ENCODE data around the gene MACROD1. TPM values are rescaled to one million over a fixed set of nuclear protein-coding genes. Genes with fewer than 3 reads are reported as not detected.

MACROD1 gene
- total and polyA plus RNA-seq, 2 donors (not counting 1 experiment from before 2014, with no cell fraction given) = 2.7 to 8.6 TPM

GRCh38 chr11:64151337-64151736 is 14.6 kb downstream of the MACROD1 start:
- POLR2A ChIA-PET = no interaction called here
- Histone ChIP-seq H3K4me3 (ENCODE audit: control extremely low read depth in 1 of 5, extremely low read depth in 1 of 5, insufficient read depth in 1 of 5, low read depth in 2 of 5, low read length in 4 of 5) (no peak overlapping the region), H3K4me1 (ENCODE audit: control insufficient read depth in 2 of 2, insufficient read depth in 2 of 2, low read length in 2 of 2) (peaks cover 0 to 12% of the 10 kb centered on the region in 2 donors), H3K36me3 (replicated peaks in 1 of 2; ENCODE audit: control extremely low read depth in 1 of 2, control insufficient read depth in 1 of 2, extremely low read depth in 1 of 2, insufficient read depth in 2 of 2, low read length in 1 of 2) (no peaks in the 10 kb centered on the region), H2AFZ (ENCODE audit: insufficient read depth, low read depth, low read length, poor library complexity, severe bottlenecking) (no peak overlapping the region), H3K4me2 (replicated peaks; ENCODE audit: low read depth, low read length, poor library complexity, severe bottlenecking) (no peak overlapping the region), H3K27me3 (replicated peaks in 1 of 4; ENCODE audit: control extremely low read depth in 1 of 4, control insufficient read depth in 3 of 4, insufficient read depth in 4 of 4, low read length in 3 of 4) (no peaks in the 10 kb centered on the region), H3K9ac (ENCODE audit: low read length) (no peak overlapping the region), H3K27ac (ENCODE audit: low read length in 2 of 2) (no peak overlapping the region), H4K20me1 (ENCODE audit: control insufficient read depth, insufficient read depth, low read length, poor library complexity, severe bottlenecking) (no peaks in the 10 kb centered on the region), H3K9me3 (ENCODE audit: control extremely low read depth in 1 of 3, control insufficient read depth in 2 of 3, insufficient read depth in 1 of 3, low read length in 2 of 3) (peaks cover 0 to 4% (median 0%) of the 10 kb centered on the region in 3 donors), H3K79me2 (ENCODE audit: control insufficient read depth, insufficient read depth, low read length) (no peaks in the 10 kb centered on the region)
- no peak for TF ChIP-seq EZH2 (IDR thresholded peaks at IDR 0.05; ENCODE audit: borderline replicate concordance, insufficient read depth, low read depth, low read length, poor library complexity, severe bottlenecking)
- no peak for TF ChIP-seq CTCF (IDR thresholded peaks at IDR 0.05)
- H3K4me3 Mint-ChIP-seq = no peak overlapping the region
- CTCF ChIA-PET = interaction anchor here (0.9 to 9.6 kb wide), 8 partner anchors 8 to 383 kb away, joined by 3 to 163 read pairs (median 8); partner anchors contain the start of genes MARK2, STIP1 and ZFTA
- 80% methylated on average over 5 of the region's 8 CpGs for WGBS (ENCODE audit: insufficient coverage)
- DNase-seq (no peak), ATAC-seq (ENCODE audit: low read depth) (no peak)
- H3K4me1 Mint-ChIP-seq = peaks cover 5% of the 10 kb centered on the region
- intact Hi-C loops (cut with micrococcal nuclease) = no loop called here
- no peaks in the 10 kb centered on the region for H3K27me3 Mint-ChIP-seq
- H3K9me3 Mint-ChIP-seq (ENCODE audit: insufficient read depth) = no peaks in the 10 kb centered on the region
- H3K27ac Mint-ChIP-seq = no peak overlapping the region

- intact Hi-C loops (cut with micrococcal nuclease) = no loop called here
- Histone ChIP-seq H3K4me3 (ENCODE audit: control extremely low read depth in 1 of 5, extremely low read depth in 1 of 5, insufficient read depth in 1 of 5, low read depth in 2 of 5, low read length in 4 of 5) (no peak overlapping the region), H3K27ac (ENCODE audit: low read length in 2 of 2) (no peak overlapping the region), H4K20me1 (ENCODE audit: control insufficient read depth, insufficient read depth, low read length, poor library complexity, severe bottlenecking) (no peaks in the 10 kb centered on the region), H3K9ac (ENCODE audit: low read length) (no peak overlapping the region), H3K36me3 (replicated peaks in 1 of 2; ENCODE audit: control extremely low read depth in 1 of 2, control insufficient read depth in 1 of 2, extremely low read depth in 1 of 2, insufficient read depth in 2 of 2, low read length in 1 of 2) (no peaks in the 10 kb centered on the region), H3K79me2 (ENCODE audit: control insufficient read depth, insufficient read depth, low read length) (no peaks in the 10 kb centered on the region), H3K4me2 (replicated peaks; ENCODE audit: low read depth, low read length, poor library complexity, severe bottlenecking) (no peak overlapping the region), H3K9me3 (ENCODE audit: control extremely low read depth in 1 of 3, control insufficient read depth in 2 of 3, insufficient read depth in 1 of 3, low read length in 2 of 3) (peaks cover 0 to 4% (median 0%) of the 10 kb centered on the region in 3 donors), H3K27me3 (replicated peaks in 1 of 4; ENCODE audit: control extremely low read depth in 1 of 4, control insufficient read depth in 3 of 4, insufficient read depth in 4 of 4, low read length in 3 of 4) (no peaks in the 10 kb centered on the region), H3K4me1 (ENCODE audit: control insufficient read depth in 2 of 2, insufficient read depth in 2 of 2, low read length in 2 of 2) (peaks cover 0 to 12% of the 10 kb centered on the region in 2 donors), H2AFZ (ENCODE audit: insufficient read depth, low read depth, low read length, poor library complexity, severe bottlenecking) (no peak overlapping the region)
- no peak overlapping the region for H3K27ac Mint-ChIP-seq
- H3K4me1 Mint-ChIP-seq = peaks cover 5% of the 10 kb centered on the region
- 81% methylated on average over 24 of the region's 24 CpGs for WGBS (ENCODE audit: insufficient coverage)
- H3K27me3 Mint-ChIP-seq = no peaks in the 10 kb centered on the region
- ChIA-PET POLR2A (no interaction called here), CTCF (interaction anchor here (0.8 to 9.6 kb wide), 8 partner anchors 13 to 382 kb away, joined by 3 to 163 read pairs (median 4); partner anchors contain the start of genes MARK2, STIP1 and ZFTA)
- ATAC-seq (ENCODE audit: low read depth) (no peak), DNase-seq (no peak)
- H3K9me3 Mint-ChIP-seq (ENCODE audit: insufficient read depth) = no peaks in the 10 kb centered on the region
- H3K4me3 Mint-ChIP-seq = no peak overlapping the region
- TF ChIP-seq CTCF (IDR thresholded peaks at IDR 0.05) (no peak), EZH2 (IDR thresholded peaks at IDR 0.05; ENCODE audit: borderline replicate concordance, insufficient read depth, low read depth, low read length, poor library complexity, severe bottlenecking) (no peak)
These were observed 15.3 kb downstream of the MACROD1 start for GRCh38 chr11:64150481-64151239.

All from B cell (primary cell).